ENCODE data around the gene PACSIN1. TPM values are rescaled to one million over a fixed set of nuclear protein-coding genes. Genes with fewer than 3 reads are reported as not detected.

PACSIN1 gene
- total RNA-seq, 4 donors from 2014 or later: 0.22 TPM; not detected in 3

GRCh38 chr6:34425498-34426410 is 40.1 kb upstream of the PACSIN1 start, which contains the start of gene RPS10:
Gene RPS10 (minus strand): TSS chr6:34426069. CDS start chr6:34425221, 848 bp downstream.
- no peak for TF ChIP-seq CTCF (IDR thresholded peaks at IDR 0.05; ENCODE audit: low read depth)

GRCh38 chr6:34435916-34436315 is 30.0 kb upstream of the PACSIN1 start:
- no peak for TF ChIP-seq CTCF (IDR thresholded peaks at IDR 0.05; ENCODE audit: low read depth)

DNA sequence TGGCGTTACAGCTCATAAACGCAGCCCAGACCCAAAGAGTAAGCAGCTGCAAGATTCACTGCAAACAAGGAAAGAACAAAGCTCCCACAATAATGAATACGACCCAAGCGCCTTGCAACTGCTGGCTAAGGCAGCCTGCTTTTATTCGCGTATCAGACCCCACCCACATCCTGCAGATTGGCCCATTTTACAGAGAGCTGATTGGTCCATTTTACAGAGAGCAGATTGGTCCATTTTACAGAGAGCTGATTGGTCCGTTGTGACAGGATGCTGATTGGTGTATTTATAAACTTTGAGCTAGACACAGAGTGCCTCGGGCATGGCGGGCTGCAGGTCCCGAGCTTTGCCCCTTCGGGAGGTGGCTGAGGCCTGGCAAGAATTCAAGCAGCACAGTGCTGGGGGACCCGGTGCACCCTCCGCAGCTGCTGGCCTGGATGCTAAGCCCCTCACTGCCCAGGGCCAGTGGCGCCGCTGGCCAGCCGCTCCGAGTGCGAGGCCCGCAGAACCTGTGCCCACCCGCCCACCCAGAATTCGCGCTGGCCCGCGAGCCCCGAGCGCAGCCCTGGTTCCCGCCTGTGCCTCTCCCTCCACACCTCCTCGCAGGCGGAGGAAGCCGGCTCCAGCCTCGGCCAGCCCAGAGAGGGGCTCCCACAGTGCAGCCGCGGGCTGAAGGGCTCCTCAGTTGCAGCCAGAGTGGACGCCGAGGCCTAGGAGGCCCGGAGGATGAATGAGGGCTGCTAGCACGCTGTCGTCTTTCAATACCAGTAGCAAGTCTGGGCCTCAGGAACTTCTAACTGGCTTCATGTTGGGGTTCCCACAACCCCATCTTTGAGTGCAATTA is 28.9 kb upstream of the PACSIN1 start:
- no peak for TF ChIP-seq CTCF (IDR thresholded peaks at IDR 0.05; ENCODE audit: low read depth)

- TF ChIP-seq CTCF (IDR thresholded peaks at IDR 0.05; ENCODE audit: low read depth): no peak
Observed at GRCh38 chr6:34437644-34437970, 28.3 kb upstream of the PACSIN1 start.

DNA sequence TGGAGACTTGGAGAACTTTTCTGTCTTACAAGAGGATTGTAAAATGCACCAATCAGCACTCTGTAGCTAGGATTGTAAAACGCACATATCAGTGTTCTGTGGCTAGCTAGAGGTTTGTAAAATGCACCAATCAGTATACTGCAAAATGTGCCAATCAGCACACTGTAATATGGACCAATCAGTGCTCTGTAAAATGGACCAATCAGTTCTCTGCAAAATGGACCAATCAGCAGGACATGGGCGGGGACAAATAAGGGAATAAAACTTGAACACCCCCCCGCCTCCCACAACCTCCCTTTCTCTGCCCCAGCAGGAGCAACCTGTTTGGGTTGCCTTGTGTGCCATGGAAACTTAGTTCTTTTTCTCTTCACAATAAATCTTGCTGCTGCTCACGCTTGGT is 27.2 kb upstream of the PACSIN1 start:
- TF ChIP-seq CTCF (IDR thresholded peaks at IDR 0.05; ENCODE audit: low read depth): no peak

DNA sequence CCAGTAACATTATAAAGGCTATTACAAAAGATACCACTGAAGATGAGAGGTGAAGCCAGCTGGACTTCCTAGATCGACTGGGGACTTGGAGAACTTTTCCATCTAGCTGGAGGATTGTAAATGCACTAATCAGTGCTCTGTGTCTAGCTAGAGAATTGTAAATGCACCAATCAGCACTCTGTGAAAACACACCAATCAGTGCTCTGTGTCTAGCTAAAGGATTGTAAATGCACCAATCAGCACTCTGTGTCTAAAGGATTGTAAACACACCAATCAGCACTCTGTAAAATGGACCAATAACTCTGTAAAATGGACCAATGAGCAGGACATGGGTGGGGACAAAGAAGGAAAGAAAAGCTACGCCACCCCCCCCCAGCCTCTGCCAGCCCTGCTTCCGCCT is 26.4 kb upstream of the PACSIN1 start:
- TF ChIP-seq CTCF (IDR thresholded peaks at IDR 0.05; ENCODE audit: low read depth): no peak

GRCh38 chr6:34441526-34441925 is 24.4 kb upstream of the PACSIN1 start:
- TF ChIP-seq CTCF (IDR thresholded peaks at IDR 0.05; ENCODE audit: low read depth): no peak
